ENCODE measurements around the gene WDR20.
"Not testable (repeated sequence)": the region's sequence is repeated elsewhere in the genome, so short reads cannot be mapped to it uniquely, and the experiment has no call there.

DNA sequence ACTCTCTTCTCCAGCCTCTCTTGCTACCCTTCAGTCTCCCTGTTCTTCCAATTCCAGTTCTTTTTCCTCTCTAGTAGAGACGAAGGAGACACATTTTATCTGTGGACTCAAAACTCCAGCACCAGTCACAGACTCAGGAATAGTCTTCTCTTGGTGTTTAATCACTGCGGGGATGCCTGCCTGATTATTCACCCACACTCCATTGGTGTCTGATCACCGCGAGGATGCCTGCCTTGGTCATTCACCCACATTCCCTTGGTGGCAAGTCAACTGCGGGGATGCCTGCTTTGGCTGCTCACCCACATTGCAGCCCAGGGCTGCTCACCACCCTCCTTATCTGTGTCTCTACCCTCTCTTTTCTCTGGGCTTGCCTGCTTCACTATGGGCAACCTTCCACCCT lies 100.8 kb downstream of the WDR20 start:
- TF ChIP-seq EP300 (IDR thresholded peaks at IDR 0.05) = not testable (repeated sequence)
- TF ChIP-seq, protein P1, sequence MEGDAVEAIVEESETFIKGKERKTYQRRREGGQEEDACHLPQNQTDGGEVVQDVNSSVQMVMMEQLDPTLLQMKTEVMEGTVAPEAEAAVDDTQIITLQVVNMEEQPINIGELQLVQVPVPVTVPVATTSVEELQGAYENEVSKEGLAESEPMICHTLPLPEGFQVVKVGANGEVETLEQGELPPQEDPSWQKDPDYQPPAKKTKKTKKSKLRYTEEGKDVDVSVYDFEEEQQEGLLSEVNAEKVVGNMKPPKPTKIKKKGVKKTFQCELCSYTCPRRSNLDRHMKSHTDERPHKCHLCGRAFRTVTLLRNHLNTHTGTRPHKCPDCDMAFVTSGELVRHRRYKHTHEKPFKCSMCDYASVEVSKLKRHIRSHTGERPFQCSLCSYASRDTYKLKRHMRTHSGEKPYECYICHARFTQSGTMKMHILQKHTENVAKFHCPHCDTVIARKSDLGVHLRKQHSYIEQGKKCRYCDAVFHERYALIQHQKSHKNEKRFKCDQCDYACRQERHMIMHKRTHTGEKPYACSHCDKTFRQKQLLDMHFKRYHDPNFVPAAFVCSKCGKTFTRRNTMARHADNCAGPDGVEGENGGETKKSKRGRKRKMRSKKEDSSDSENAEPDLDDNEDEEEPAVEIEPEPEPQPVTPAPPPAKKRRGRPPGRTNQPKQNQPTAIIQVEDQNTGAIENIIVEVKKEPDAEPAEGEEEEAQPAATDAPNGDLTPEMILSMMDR (IDR thresholded peaks at IDR 0.05) = not testable (repeated sequence)
